ENCODE results near the gene MED25. TPM values are rescaled to one million over a fixed set of nuclear protein-coding genes. Genes with fewer than 3 reads are reported as not detected.

Gene MED25
- total and polyA plus RNA-seq, 2 donors (not counting 1 experiment from before 2014, with no cell fraction given) = 11.2 to 20.2 TPM

GRCh38 chr19:49858088-49858985 lies 40.2 kb downstream of the MED25 start:
- Histone ChIP-seq H3K79me2 (ENCODE audit: control insufficient read depth, insufficient read depth, low read length) (peaks cover 12% of the 10 kb centered on the region), H3K27ac (ENCODE audit: insufficient read depth, low read length) (peak overlapping the region; percentile 34), H3K4me2 (ENCODE audit: extremely low read depth, insufficient read depth, low read length) (no peak overlapping the region), H2AFZ (ENCODE audit: low read length) (no peak overlapping the region), H4K20me1 (ENCODE audit: control insufficient read depth, extremely low read depth, insufficient read depth, low read length) (no peaks in the 10 kb centered on the region), H3K4me3 (replicated peaks in 1 of 4; ENCODE audit: control extremely low read depth in 1 of 4, insufficient read depth in 1 of 4, low read depth in 3 of 4, low read length in 4 of 4) (no peak overlapping the region), H3K9ac (ENCODE audit: insufficient read depth, low read length) (no peak overlapping the region), H3K4me1 (ENCODE audit: control insufficient read depth, extremely low read depth, insufficient read depth, low read length) (peaks cover 6% of the 10 kb centered on the region), H3K27me3 (ENCODE audit: control insufficient read depth, insufficient read depth, low read length) (no peaks in the 10 kb centered on the region), H3K9me3 (ENCODE audit: control insufficient read depth, insufficient read depth, low read depth, low read length) (no peaks in the 10 kb centered on the region), H3K36me3 (ENCODE audit: control insufficient read depth, insufficient read depth, low read length) (peaks cover 51% of the 10 kb centered on the region)
- TF ChIP-seq CTCF (conservative IDR thresholded peaks at IDR 0.05 in 1 of 2, IDR thresholded peaks at IDR 0.05 in 1 of 2; ENCODE audit: low read depth in 1 of 2, low read length in 2 of 2) = no peak
- TF ChIP-seq EZH2 (IDR thresholded peaks at IDR 0.05; ENCODE audit: low read length, missing control alignments) = no peak
- DNase-seq (ENCODE audit: low read depth in 2 of 2) = no peak

DNA sequence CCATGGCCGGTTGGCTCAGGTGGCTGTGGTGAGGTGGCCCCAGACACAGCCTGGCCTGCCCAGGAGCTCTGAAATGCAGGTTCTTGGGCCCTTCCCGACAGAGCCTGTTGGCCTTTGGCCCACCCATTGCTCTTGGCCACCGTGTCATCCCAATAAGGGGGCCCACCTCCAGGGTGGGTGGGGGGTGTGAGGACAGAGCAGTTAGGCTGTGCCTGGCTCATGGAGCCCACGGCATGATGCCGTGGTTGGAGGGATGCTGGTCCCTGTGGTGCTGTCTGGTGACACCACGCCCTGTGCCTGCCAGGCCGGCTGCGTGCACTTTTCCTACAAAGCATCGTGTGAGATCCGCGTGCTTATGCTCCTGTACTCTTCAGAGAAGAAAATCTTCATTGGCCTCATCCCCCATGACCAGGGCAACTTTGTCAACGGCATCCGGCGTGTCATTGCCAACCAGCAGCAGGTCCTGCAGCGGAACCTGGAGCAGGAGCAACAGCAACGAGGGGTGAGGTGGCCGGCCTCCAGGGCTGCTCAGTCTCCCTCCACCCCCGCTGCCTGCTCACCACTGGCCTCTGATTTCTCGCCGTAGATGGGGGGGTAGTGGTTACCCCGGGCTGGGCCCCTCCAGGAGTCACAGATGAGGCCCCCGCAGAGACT lies 41.7 kb downstream of the MED25 start:
- peaks cover 6% of the 10 kb centered on the region for H3K4me1 ChIP-seq (ENCODE audit: control insufficient read depth, extremely low read depth, insufficient read depth, low read length)
- H3K9ac ChIP-seq (ENCODE audit: insufficient read depth, low read length) = no peak overlapping the region
- H3K36me3 ChIP-seq (ENCODE audit: control insufficient read depth, insufficient read depth, low read length) = peaks cover 59% of the 10 kb centered on the region
- H3K27ac ChIP-seq (ENCODE audit: insufficient read depth, low read length) = peak overlapping the region; percentile 58
- H3K27me3 ChIP-seq (ENCODE audit: control insufficient read depth, insufficient read depth, low read length) = no peaks in the 10 kb centered on the region
- H3K9me3 ChIP-seq (ENCODE audit: control insufficient read depth, insufficient read depth, low read depth, low read length) = no peaks in the 10 kb centered on the region
- TF ChIP-seq CTCF (conservative IDR thresholded peaks at IDR 0.05 in 1 of 2, IDR thresholded peaks at IDR 0.05 in 1 of 2; ENCODE audit: low read depth in 1 of 2, low read length in 2 of 2) (no peak), EZH2 (IDR thresholded peaks at IDR 0.05; ENCODE audit: low read length, missing control alignments) (no peak)
- no peak overlapping the region for H3K4me2 ChIP-seq (ENCODE audit: extremely low read depth, insufficient read depth, low read length)
- H4K20me1 ChIP-seq (ENCODE audit: control insufficient read depth, extremely low read depth, insufficient read depth, low read length) = no peaks in the 10 kb centered on the region
- no peak overlapping the region for H2AFZ ChIP-seq (ENCODE audit: low read length)
- H3K4me3 ChIP-seq (replicated peaks in 1 of 4; ENCODE audit: control extremely low read depth in 1 of 4, insufficient read depth in 1 of 4, low read depth in 3 of 4, low read length in 4 of 4) = no peak overlapping the region
- peaks cover 9% of the 10 kb centered on the region for H3K79me2 ChIP-seq (ENCODE audit: control insufficient read depth, insufficient read depth, low read length)
- no peak for DNase-seq (ENCODE audit: low read depth in 2 of 2)

- no peaks in the 10 kb centered on the region for H3K9me3 ChIP-seq (ENCODE audit: control insufficient read depth, insufficient read depth, low read depth, low read length)
- DNase-seq (ENCODE audit: low read depth in 2 of 2) = no peak
- peaks cover 53% of the 10 kb centered on the region for H3K36me3 ChIP-seq (ENCODE audit: control insufficient read depth, insufficient read depth, low read length)
- no peak overlapping the region for H2AFZ ChIP-seq (ENCODE audit: low read length)
- H3K4me2 ChIP-seq (ENCODE audit: extremely low read depth, insufficient read depth, low read length) = no peak overlapping the region
- peaks cover 11% of the 10 kb centered on the region for H3K79me2 ChIP-seq (ENCODE audit: control insufficient read depth, insufficient read depth, low read length)
- H3K4me1 ChIP-seq (ENCODE audit: control insufficient read depth, extremely low read depth, insufficient read depth, low read length) = peaks cover 6% of the 10 kb centered on the region
- H3K27ac ChIP-seq (ENCODE audit: insufficient read depth, low read length) = no peak overlapping the region
- TF ChIP-seq CTCF (conservative IDR thresholded peaks at IDR 0.05 in 1 of 2, IDR thresholded peaks at IDR 0.05 in 1 of 2; ENCODE audit: low read depth in 1 of 2, low read length in 2 of 2) (no peak), EZH2 (IDR thresholded peaks at IDR 0.05; ENCODE audit: low read length, missing control alignments) (no peak)
- H3K9ac ChIP-seq (ENCODE audit: insufficient read depth, low read length) = no peak overlapping the region
- no peaks in the 10 kb centered on the region for H4K20me1 ChIP-seq (ENCODE audit: control insufficient read depth, extremely low read depth, insufficient read depth, low read length)
- H3K27me3 ChIP-seq (ENCODE audit: control insufficient read depth, insufficient read depth, low read length) = no peaks in the 10 kb centered on the region
- H3K4me3 ChIP-seq (replicated peaks in 1 of 4; ENCODE audit: control extremely low read depth in 1 of 4, insufficient read depth in 1 of 4, low read depth in 3 of 4, low read length in 4 of 4) = no peak overlapping the region
These were observed 42.4 kb downstream of the MED25 start for GRCh38 chr19:49860336-49861102.

Measured in fibroblast of lung (primary cell).